Calu3 (cell line): ENCODE data around the gene PPM1H. TPM values are rescaled to one million over a fixed set of nuclear protein-coding genes. Genes with fewer than 3 reads are reported as not detected.

Source experiments
- BruUV-seq: library from RNA; stranded (reverse); fragments of 400-500 nt; replicated peaks from 2 replicates; lab custom pipeline; 2021; lab: Mats Ljungman, UMichigan
- CTCF ChIA-PET: fragments of 300-600 bp; sonication (Branson Sonifier 250); formaldehyde crosslinking; loops from one replicate; lab custom pipeline; 2022; ENCODE audit warnings: antibody characterized with exemption; lab: Charles Lee
- DNase-seq: peaks from one replicate; pipeline ENCODE4 v3.0.0; 2022
- H3K27ac Mint-ChIP-seq: one replicate; pipeline ENCODE4 v1.8.0; 2022; ENCODE audit warnings: mixed read lengths; ENCODE audit not compliant: unreplicated experiment
- H3K27me3 Mint-ChIP-seq: one replicate; pipeline ENCODE4 v1.8.0; 2022; ENCODE audit warnings: mixed read lengths; ENCODE audit not compliant: unreplicated experiment
- H3K36me3 Mint-ChIP-seq: one replicate; pipeline ENCODE4 v1.8.0; 2022; ENCODE audit warnings: mild to moderate bottlenecking, moderate library complexity, mixed read lengths; ENCODE audit not compliant: insufficient read depth, unreplicated experiment
- H3K4me1 Mint-ChIP-seq: one replicate; pipeline ENCODE4 v1.8.0; 2022; ENCODE audit warnings: mild to moderate bottlenecking, low read depth, mixed read lengths; ENCODE audit not compliant: unreplicated experiment
- H3K4me3 Mint-ChIP-seq: one replicate; pipeline ENCODE4 v1.8.0; 2022; ENCODE audit warnings: mild to moderate bottlenecking, low read depth, moderate library complexity, mixed read lengths; ENCODE audit not compliant: unreplicated experiment
- H3K9me3 Mint-ChIP-seq: one replicate; pipeline ENCODE4 v1.8.0; 2022; ENCODE audit warnings: low read depth, mixed read lengths; ENCODE audit not compliant: unreplicated experiment
- CTCF ChIP-seq: fragments of 200-600 bp; IDR thresholded peaks from one replicate; pipeline ENCODE4 v1.8.0; 2022; ENCODE audit warnings: antibody characterized with exemption; ENCODE audit not compliant: unreplicated experiment
- intact Hi-C: fragments of 100-400 bp; cut with micrococcal nuclease; formaldehyde crosslinking; loops from one replicate; pipeline ENCODE4 v1.10.0; 2022; ENCODE audit not compliant: unreplicated experiment
- total RNA-seq: library from RNA; stranded (reverse); gene quantifications from 2 replicates; pipeline ENCODE4 v1.2.3, GENCODE V29; 2022

PPM1H gene
- total RNA-seq, 1 experiment from 2014 or later = 36.7 TPM

- no peak overlapping the region for H3K27ac Mint-ChIP-seq
- DNase-seq = no peak
- no peak for TF ChIP-seq CTCF
- H3K36me3 Mint-ChIP-seq = peaks cover 5% of the 10 kb centered on the region
- no TSS peak for BruUV-seq
- intact Hi-C loops = no loop called here
- H3K9me3 Mint-ChIP-seq = no peaks in the 10 kb centered on the region
- peaks cover 39% of the 10 kb centered on the region for H3K4me1 Mint-ChIP-seq
- no peaks in the 10 kb centered on the region for H3K27me3 Mint-ChIP-seq
- H3K4me3 Mint-ChIP-seq = no peak overlapping the region
- CTCF ChIA-PET = interaction anchor here (0.7 kb wide), 1 partner anchor 587 kb away, joined by 3 read pairs; no protein-coding TSS in a partner anchor
Observed at GRCh38 chr12:62766496-62766895, 168.5 kb downstream of the PPM1H start.

- CTCF ChIA-PET = no interaction called here
- no peak overlapping the region for H3K27ac Mint-ChIP-seq
- no TSS peak for BruUV-seq
Observed at GRCh38 chr12:62763861-62764645, 170.9 kb downstream of the PPM1H start.

GRCh38 chr12:62763312-62763711 lies 171.6 kb downstream of the PPM1H start:
- CTCF ChIA-PET = no interaction called here
- BruUV-seq = no TSS peak
- no peak overlapping the region for H3K4me3 Mint-ChIP-seq

More at GRCh38 chr12:62763861-62764645, 170.9 kb downstream of the PPM1H start:
- H3K4me1 Mint-ChIP-seq = peaks cover 54% of the 10 kb centered on the region
- H3K9me3 Mint-ChIP-seq = no peaks in the 10 kb centered on the region
- no peak overlapping the region for H3K4me3 Mint-ChIP-seq
- no peak for DNase-seq
- intact Hi-C loops = no loop called here
- no peaks in the 10 kb centered on the region for H3K27me3 Mint-ChIP-seq
- H3K36me3 Mint-ChIP-seq = peaks cover 18% of the 10 kb centered on the region
- no peak for TF ChIP-seq CTCF

GRCh38 chr12:62762645-62763044 lies 172.3 kb downstream of the PPM1H start:
- H3K27me3 Mint-ChIP-seq = no peaks in the 10 kb centered on the region
- peaks cover 57% of the 10 kb centered on the region for H3K4me1 Mint-ChIP-seq
- CTCF ChIA-PET = interaction anchor here (0.7 kb wide), 1 partner anchor 10 kb away, joined by 3 read pairs; no protein-coding TSS in a partner anchor
- H3K36me3 Mint-ChIP-seq = peaks cover 21% of the 10 kb centered on the region
- no peak overlapping the region for H3K27ac Mint-ChIP-seq
- H3K4me3 Mint-ChIP-seq = no peak overlapping the region
- H3K9me3 Mint-ChIP-seq = no peaks in the 10 kb centered on the region
- intact Hi-C loops = no loop called here
- TF ChIP-seq CTCF = no peak
- BruUV-seq = no TSS peak
- no peak for DNase-seq

More at GRCh38 chr12:62763312-62763711, 171.6 kb downstream of the PPM1H start:
- H3K9me3 Mint-ChIP-seq = no peaks in the 10 kb centered on the region
- H3K36me3 Mint-ChIP-seq = peaks cover 21% of the 10 kb centered on the region
- no peak for DNase-seq
- no peak overlapping the region for H3K27ac Mint-ChIP-seq
- intact Hi-C loops = no loop called here
- TF ChIP-seq CTCF = no peak
- H3K27me3 Mint-ChIP-seq = no peaks in the 10 kb centered on the region
- peaks cover 62% of the 10 kb centered on the region for H3K4me1 Mint-ChIP-seq
